Right atrium auricular region (tissue), 2 donors: ENCODE data around the gene MRPS14. TPM values are rescaled to one million over a fixed set of nuclear protein-coding genes. Genes with fewer than 3 reads are reported as not detected.

Experiments
- DNase-seq: peaks from one replicate; pipeline ENCODE4 v3.0.0-alpha.2; 2019; ENCODE audit warnings: low spot score
- H3K27ac ChIP-seq, 2 donors: fragments of 200-600 bp; sonication (generic); 1 replicate in 1 of 2; 2 replicates in 1 of 2; pipeline ENCODE4 v1.5.1; 2016 to 2019
- H3K27me3 ChIP-seq, 2 donors: fragments of 200-600 bp; sonication (generic); one replicate each; pipeline versions ENCODE4 v1.5.1 to v1.6.0; 2017 to 2019
- H3K36me3 ChIP-seq: fragments of 200-600 bp; sonication (generic); one replicate; pipeline ENCODE4 v1.5.1; 2016
- H3K4me1 ChIP-seq, 2 donors: fragments of 200-600 bp; sonication (generic); one replicate each; pipeline versions ENCODE4 v1.5.1 to v1.6.0; 2017 to 2019
- H3K4me3 ChIP-seq, 2 donors: fragments of 200-600 bp; sonication (generic); 1 replicate in 1 of 2; 2 replicates in 1 of 2; pipeline ENCODE4 v1.5.1; 2017 to 2019; ENCODE audit warnings: mild to moderate bottlenecking in 1 of 2, moderate library complexity in 1 of 2
- H3K9me3 ChIP-seq, 2 donors: fragments of 200-600 bp; sonication (generic); one replicate each; pipeline ENCODE4 v1.5.1; 2019
- total RNA-seq, 2 donors: library from RNA; depleted of rRNA; stranded (reverse); fragments of >200 nt; gene quantifications; one replicate each; pipeline ENCODE4 v1.1.0, GENCODE V29; 2016
- TF ChIP-seq, protein P1 (sequence below), 2 donors: fragments of 200-600 bp; sonication (generic); IDR thresholded peaks; one replicate each; pipeline ENCODE4 v1.5.1; 2019; ENCODE audit warnings: antibody characterized with exemption in 2 of 2

Gene MRPS14
- total RNA-seq = 10 to 100 TPM; 14.8 to 16.7 TPM

- TF ChIP-seq, protein P1, sequence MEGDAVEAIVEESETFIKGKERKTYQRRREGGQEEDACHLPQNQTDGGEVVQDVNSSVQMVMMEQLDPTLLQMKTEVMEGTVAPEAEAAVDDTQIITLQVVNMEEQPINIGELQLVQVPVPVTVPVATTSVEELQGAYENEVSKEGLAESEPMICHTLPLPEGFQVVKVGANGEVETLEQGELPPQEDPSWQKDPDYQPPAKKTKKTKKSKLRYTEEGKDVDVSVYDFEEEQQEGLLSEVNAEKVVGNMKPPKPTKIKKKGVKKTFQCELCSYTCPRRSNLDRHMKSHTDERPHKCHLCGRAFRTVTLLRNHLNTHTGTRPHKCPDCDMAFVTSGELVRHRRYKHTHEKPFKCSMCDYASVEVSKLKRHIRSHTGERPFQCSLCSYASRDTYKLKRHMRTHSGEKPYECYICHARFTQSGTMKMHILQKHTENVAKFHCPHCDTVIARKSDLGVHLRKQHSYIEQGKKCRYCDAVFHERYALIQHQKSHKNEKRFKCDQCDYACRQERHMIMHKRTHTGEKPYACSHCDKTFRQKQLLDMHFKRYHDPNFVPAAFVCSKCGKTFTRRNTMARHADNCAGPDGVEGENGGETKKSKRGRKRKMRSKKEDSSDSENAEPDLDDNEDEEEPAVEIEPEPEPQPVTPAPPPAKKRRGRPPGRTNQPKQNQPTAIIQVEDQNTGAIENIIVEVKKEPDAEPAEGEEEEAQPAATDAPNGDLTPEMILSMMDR (IDR thresholded peaks at IDR 0.05) = peak in 1 of 2 donors; percentile 19
Measured at GRCh38 chr1:175023043-175023921, at the start of gene MRPS14. MRPS14 (minus strand) TSS chr1:175023425; CDS start chr1:175023408, 17 bp downstream.

DNA sequence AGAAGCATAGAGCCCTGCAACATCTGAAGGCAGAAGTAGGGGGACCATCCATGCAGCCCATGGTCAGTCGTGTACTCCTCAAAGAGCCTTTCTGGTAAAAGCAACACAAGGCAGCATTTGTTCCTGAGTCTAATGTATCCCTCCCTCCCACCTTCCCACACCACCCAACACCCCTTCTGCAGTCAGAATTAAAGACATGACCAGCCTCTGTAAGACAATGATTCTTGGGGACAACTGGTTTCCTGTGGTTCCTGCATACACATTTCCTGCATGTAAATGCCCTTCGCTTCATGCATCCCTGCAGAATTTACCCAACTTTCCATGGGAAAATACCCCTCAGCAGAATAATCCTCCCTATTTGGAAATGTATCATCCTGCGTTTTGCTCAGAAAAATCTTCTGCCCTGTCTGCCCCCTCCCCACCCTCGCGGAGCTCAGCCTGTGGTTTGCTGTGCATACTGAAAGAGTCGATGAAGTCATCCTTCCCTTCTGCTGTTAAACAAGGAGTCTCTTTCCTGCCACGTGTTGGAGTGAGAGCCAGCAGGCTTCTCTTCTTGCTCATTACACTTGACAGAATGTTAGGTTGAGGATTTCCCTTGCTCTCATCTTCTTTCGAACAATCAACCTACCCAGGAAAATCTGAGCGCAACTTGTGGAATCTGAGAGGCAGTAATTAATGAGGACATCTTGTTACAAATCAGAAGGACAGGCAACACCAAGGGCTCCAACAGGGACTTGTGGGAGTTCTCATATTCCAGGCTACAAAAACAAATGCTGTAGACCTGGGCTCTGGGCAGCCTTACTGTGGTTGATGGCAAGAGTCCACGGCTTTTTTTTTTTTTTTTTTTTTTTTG is 49.1 kb upstream of the MRPS14 start:
- peaks cover 0 to 2% of the 10 kb centered on the region in 2 donors for H3K27me3 ChIP-seq
- peaks cover 0 to 18% of the 10 kb centered on the region in 2 donors for H3K4me1 ChIP-seq
- H3K4me3 ChIP-seq = no peak overlapping the region
- no peak overlapping the region for H3K27ac ChIP-seq
- no peaks in the 10 kb centered on the region for H3K9me3 ChIP-seq
- DNase-seq = no peak
- H3K36me3 ChIP-seq = no peaks in the 10 kb centered on the region
- TF ChIP-seq, protein P1 (IDR thresholded peaks at IDR 0.05) = no peak

More at GRCh38 chr1:175023043-175023921, at the start of gene MRPS14:
- DNase-seq = peak; percentile 98
- Histone ChIP-seq H3K27ac (peak within 1 kb of the TSS; percentile 77 to 87), H3K4me3 (peak within 1 kb of the TSS; percentile 84 to 86), H3K27me3 (no peaks in the 10 kb centered on the region), H3K36me3 (peaks cover 3% of the 10 kb centered on the region), H3K4me1 (peaks cover 0 to 14% of the 10 kb centered on the region in 2 donors), H3K9me3 (no peaks in the 10 kb centered on the region)

- Histone ChIP-seq H3K36me3 (no peaks in the 10 kb centered on the region), H3K4me1 (peaks cover 0 to 18% of the 10 kb centered on the region in 2 donors), H3K27ac (no peak overlapping the region), H3K9me3 (no peaks in the 10 kb centered on the region), H3K27me3 (peaks cover 0 to 2% of the 10 kb centered on the region in 2 donors), H3K4me3 (no peak overlapping the region)
- no peak for DNase-seq
- TF ChIP-seq, protein P1 (IDR thresholded peaks at IDR 0.05) = no peak
Measured at GRCh38 chr1:175071276-175071943, 48.2 kb upstream of the MRPS14 start.

- DNase-seq = no peak
- Histone ChIP-seq H3K4me1 (peaks cover 0 to 18% of the 10 kb centered on the region in 2 donors), H3K27ac (no peak overlapping the region), H3K9me3 (no peaks in the 10 kb centered on the region), H3K36me3 (no peaks in the 10 kb centered on the region), H3K27me3 (peaks cover 0 to 2% of the 10 kb centered on the region in 2 donors), H3K4me3 (no peak overlapping the region)
- TF ChIP-seq, protein P1 (IDR thresholded peaks at IDR 0.05) = no peak
Measured at GRCh38 chr1:175070818-175071217, 47.6 kb upstream of the MRPS14 start.

- DNase-seq = no peak
- Histone ChIP-seq H3K9me3 (no peaks in the 10 kb centered on the region), H3K4me1 (peaks cover 0 to 9% of the 10 kb centered on the region in 2 donors), H3K36me3 (no peaks in the 10 kb centered on the region), H3K27me3 (peaks cover 0 to 2% of the 10 kb centered on the region in 2 donors), H3K27ac (no peak within 1 kb of the TSS), H3K4me3 (no peak within 1 kb of the TSS)
- TF ChIP-seq, protein P1 (IDR thresholded peaks at IDR 0.05) = no peak
Measured at GRCh38 chr1:175067362-175068106, 44.3 kb upstream of the MRPS14 start, which contains the start of gene TNN. TNN (plus strand) TSS chr1:175067833; CDS start chr1:175077419, 9,586 bp downstream.
